Fibroblast of pulmonary artery (primary cell): Measurements from ENCODE around the gene SSNA1.

ENCODE experiments used
- DNase-seq: peaks from one replicate; pipeline ENCODE4 v3.0.0-alpha.2; 2010; ENCODE audit warnings: low read depth
- H3K4me3 ChIP-seq: replicated peaks from 2 replicates; pipeline ENCODE4 v1.5.1; 2011; ENCODE audit warnings: low read depth, mild to moderate bottlenecking, control low read depth, low read length, moderate library complexity
- CTCF ChIP-seq: IDR thresholded peaks from 2 replicates; pipeline ENCODE4 v1.5.1; 2011; ENCODE audit warnings: mild to moderate bottlenecking, control low read depth, low read length, inconsistent platforms; ENCODE audit errors: missing control alignments

Gene SSNA1

DNA sequence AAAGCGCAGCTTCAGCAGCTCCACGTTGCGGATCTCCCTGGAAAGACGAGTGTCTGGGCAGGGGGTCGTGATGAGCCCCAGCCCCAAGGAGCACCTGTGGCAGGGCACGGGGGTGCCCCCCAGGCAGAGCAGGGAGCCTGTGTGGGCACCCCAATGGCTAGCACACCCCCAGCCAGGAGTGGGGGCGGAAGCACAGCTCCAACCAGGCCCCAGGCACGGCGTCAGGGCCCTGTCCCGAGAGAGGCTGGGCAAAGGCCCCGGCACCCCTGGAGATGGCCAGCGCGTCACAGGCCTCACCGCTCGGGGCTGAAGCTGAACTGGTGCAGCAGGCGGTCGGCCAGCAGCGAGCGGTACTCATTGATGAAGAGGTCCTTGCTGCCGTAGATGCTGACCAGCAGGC lies 8.0 kb upstream of the SSNA1 start:
- no peak for TF ChIP-seq CTCF
- no peak overlapping the region for H3K4me3 ChIP-seq

GRCh38 chr9:137181680-137182079 lies 6.8 kb upstream of the SSNA1 start:
- TF ChIP-seq CTCF = no peak
- DNase-seq = no peak
- H3K4me3 ChIP-seq = no peak overlapping the region

More for the DNA sequence above, 8.0 kb upstream of the SSNA1 start:
- no peak for DNase-seq

- DNase-seq = no peak
- no peak for TF ChIP-seq CTCF
Observed at GRCh38 chr9:137182836-137183235, 5.6 kb upstream of the SSNA1 start.

DNA sequence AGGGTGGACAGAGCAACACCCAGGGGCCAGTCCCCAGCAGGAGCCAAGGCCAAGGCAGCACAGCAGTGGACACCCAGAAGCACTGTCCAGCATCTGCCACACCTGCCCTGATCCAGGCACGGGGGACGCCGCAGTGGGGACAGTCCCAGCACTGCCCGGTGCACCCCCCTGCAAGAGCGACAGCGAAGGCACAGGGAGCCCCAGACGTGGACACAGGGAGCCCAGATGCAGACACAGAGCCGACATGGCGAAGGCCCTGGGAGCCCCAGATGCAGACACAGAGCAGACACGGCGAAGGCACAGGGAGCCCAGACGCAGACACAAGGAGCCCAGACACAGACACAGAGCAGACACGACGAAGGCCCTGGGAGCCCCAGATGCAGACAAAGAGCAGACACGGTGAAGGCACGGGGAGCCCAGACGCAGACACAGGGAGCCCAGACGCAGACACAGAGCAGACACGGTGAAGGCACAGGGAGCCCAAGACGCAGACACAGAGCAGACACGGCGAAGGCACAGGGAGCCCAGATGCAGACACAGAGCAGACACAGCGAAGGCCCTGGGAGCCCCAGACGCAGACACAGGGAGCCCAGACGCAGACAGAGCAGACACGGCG lies 4.4 kb upstream of the SSNA1 start:
- no peak for DNase-seq
- TF ChIP-seq CTCF = no peak
- no peak overlapping the region for H3K4me3 ChIP-seq

More at GRCh38 chr9:137182836-137183235, 5.6 kb upstream of the SSNA1 start:
- H3K4me3 ChIP-seq = no peak overlapping the region

DNA sequence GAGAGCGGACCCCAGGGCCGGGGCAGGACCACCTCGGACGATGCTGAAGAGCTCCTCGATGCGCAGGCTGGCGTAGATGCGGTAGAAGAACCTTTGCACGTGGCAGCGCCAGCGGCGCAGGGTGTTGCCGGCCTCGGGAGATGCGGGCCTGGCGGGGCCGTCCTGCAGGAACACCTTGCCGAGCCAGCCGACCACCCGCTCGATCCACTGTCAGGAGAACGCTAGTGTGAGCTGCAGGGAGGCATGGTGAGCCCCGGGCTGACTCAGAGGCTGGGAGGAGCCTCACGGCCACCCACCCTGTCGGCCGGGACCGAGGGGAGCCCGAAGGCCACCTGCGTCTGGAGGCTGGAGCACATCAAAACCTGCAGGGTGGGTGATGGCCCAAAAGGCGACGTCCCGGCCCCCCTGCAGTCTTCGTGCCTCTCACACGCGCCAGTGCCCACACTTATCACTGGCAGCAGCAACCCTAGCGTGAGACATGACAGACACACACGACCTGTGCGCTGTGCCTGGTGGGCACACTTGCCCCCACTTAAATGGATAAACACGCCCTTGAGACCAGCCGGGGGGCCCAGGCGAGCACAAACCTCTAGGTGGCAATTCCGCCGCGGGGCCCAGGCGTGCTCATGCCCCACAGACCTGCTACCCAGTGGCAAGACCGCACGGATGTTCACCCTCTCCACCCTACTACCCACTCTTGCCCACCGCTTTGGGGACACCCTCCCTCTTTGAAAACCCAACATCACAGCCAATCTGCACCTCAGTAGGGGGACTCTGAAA lies 3.4 kb upstream of the SSNA1 start:
- no peak overlapping the region for H3K4me3 ChIP-seq
- no peak for TF ChIP-seq CTCF
- DNase-seq = no peak

GRCh38 chr9:137185921-137186320 lies 2.6 kb upstream of the SSNA1 start:
- H3K4me3 ChIP-seq = no peak overlapping the region
- no peak for TF ChIP-seq CTCF
- DNase-seq = no peak

DNA sequence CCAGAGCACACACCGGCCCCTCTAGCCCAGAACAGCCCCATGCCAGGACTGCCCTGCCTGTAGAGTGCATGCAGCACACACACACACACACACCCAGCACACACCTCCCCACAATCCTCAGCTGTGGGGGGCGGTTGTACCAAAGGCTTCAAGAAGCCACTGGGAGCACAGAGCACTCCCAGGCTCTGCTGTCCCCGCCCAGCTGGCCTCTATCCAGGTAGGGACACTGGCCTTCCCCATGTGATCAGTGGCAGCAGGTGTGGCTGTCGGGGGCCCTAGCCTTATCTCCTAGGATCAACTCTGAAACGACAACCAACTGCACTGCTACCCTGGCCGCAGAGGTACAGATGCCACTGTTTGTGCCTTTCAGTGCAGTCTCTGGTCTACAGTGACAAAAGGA lies 2.1 kb upstream of the SSNA1 start:
- H3K4me3 ChIP-seq = no peak overlapping the region
- no peak for TF ChIP-seq CTCF

More for the DNA sequence above, 2.1 kb upstream of the SSNA1 start:
- no peak for DNase-seq
